GM18508 (cell line): ENCODE results near the gene C11orf86.

ENCODE experiments used
- ATAC-seq: cut with Tn5 transposase; IDR thresholded peaks from one replicate; pipeline ENCODE4 v1.9.1; 2021; ENCODE audit warnings: moderate number of reproducible peaks; ENCODE audit not compliant: insufficient read depth, unreplicated experiment

Gene C11orf86

DNA sequence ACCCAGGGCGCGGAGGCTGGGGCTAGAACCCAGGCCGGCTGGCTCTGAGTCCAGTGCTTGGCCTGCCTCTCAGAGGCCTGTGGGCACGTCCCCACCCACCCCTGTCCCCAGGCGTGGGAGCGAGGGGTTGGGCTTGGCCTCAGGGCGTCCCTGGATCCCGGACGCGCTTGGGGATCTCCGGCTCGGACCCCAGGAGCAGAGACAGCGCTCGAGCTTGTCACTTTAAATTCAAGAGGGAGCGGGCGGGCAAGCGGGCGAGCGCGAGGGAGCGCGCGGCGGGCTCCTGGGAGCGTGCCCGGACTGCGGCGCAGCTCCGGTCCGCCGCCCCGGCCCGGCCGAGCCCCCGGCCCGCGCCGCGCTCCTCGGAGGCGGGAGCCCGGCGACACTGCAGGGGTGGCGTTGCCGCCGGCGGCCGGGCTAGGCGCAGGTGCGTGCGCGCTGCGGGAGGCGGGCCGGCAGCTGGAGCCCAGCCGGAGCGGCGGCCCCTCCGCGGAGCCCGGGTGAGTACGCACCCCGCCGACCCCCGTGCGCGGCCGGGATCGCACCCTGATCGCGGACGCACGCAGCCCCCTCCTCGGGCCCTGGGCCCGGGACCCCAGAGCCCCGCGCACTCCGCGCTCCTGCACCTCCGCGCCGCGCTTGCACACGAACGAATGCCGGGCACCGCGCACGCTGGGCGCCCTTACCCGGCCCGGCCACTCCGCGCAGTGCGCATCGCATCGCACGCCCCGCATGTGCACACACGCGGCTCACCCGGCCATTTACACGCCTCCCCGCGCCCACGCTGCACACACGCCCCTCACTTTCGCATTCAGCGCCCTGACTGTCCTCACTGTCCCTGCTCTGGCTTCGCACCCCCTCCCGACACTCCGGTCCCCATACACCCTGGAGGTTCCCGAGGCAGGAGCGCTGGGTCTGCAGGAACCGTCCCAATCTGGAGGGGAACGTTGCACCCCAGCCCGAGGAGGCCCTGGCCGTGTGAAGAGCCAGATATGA, 48.2 kb downstream of the C11orf86 start, which contains the start of gene SYT12:
TSS of gene SYT12 (plus strand) at position 174 of the 996 bp plus-strand sequence. CDS start 7,011 bp downstream, outside the sequence.
- ATAC-seq: no peak

- ATAC-seq: no peak
These were observed 48.9 kb downstream of the C11orf86 start for GRCh38 chr11:67023957-67024353.

GRCh38 chr11:67024410-67024809, 49.3 kb downstream of the C11orf86 start:
- no peak for ATAC-seq

GRCh38 chr11:67024966-67025365, 49.9 kb downstream of the C11orf86 start:
- ATAC-seq: no peak

DNA sequence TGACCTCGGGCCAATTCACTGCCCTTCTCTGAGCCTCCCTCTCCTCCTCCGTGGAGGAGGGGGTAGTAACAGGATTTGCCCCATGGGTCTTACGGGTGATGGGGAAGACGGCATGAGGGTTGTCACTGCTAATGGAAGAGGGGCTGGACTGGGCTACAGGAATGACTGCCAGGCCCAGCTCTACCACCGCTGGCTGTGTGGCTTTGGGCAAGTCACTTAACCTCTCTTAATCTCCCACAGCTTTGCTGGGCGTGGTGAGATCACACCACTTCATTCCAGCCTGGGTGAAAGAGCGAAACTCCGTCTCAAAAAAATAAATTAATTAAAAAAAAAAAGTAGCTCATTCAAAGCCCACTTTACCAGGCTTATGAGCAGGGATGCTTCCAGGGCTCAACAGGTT, 50.6 kb downstream of the C11orf86 start:
- no peak for ATAC-seq
